HG02798 (cell line): Measurements from ENCODE around the gene NUDT8.
"Not testable (repeated sequence)": the region's sequence is repeated elsewhere in the genome, so short reads cannot be mapped to it uniquely, and the experiment has no call there.

Experiments
- ATAC-seq: cut with Tn5 transposase; IDR thresholded peaks from one replicate; pipeline ENCODE4 v1.9.1; 2021; ENCODE audit warnings: mild to moderate bottlenecking; ENCODE audit not compliant: unreplicated experiment, poor library complexity

The NUDT8 gene

GRCh38 chr11:67599149-67599548 is 30.6 kb downstream of the NUDT8 start:
- no peak for ATAC-seq

- ATAC-seq, result not testable (repeated sequence)
Observed at GRCh38 chr11:67597963-67598362, 31.8 kb downstream of the NUDT8 start.

- not testable (repeated sequence) for ATAC-seq
Observed at GRCh38 chr11:67597458-67597857, 32.3 kb downstream of the NUDT8 start.

GRCh38 chr11:67596753-67597300 is 32.9 kb downstream of the NUDT8 start:
- ATAC-seq, result no peak

- ATAC-seq, result no peak
Observed at GRCh38 chr11:67594480-67594879, 35.3 kb downstream of the NUDT8 start.

GRCh38 chr11:67593565-67593905 is 36.2 kb downstream of the NUDT8 start:
- ATAC-seq, result no peak

- no peak for ATAC-seq
Observed at GRCh38 chr11:67592880-67593564, 36.7 kb downstream of the NUDT8 start.

GRCh38 chr11:67588899-67589415 is 40.8 kb downstream of the NUDT8 start:
- ATAC-seq, result not testable (repeated sequence)

GRCh38 chr11:67588136-67588503 is 41.6 kb downstream of the NUDT8 start:
- peak; percentile 12 for ATAC-seq

- no peak for ATAC-seq
Observed at GRCh38 chr11:67586568-67587250, 43.0 kb downstream of the NUDT8 start.

- ATAC-seq, result no peak
Observed at GRCh38 chr11:67585911-67586310, 43.8 kb downstream of the NUDT8 start.

GRCh38 chr11:67584881-67585873 is 44.6 kb downstream of the NUDT8 start:
- no peak for ATAC-seq

- peak; percentile 3 for ATAC-seq
Observed at GRCh38 chr11:67584205-67584880, 45.4 kb downstream of the NUDT8 start.

GRCh38 chr11:67583247-67584204 is 46.2 kb downstream of the NUDT8 start, which contains the start of gene GSTP1:
TSS of gene GSTP1 (plus strand) at chr11:67583812. CDS start at chr11:67583844, 32 bp downstream.
- ATAC-seq, result peak; percentile 70

- ATAC-seq, result no peak
Observed at GRCh38 chr11:67582011-67582410, 47.7 kb downstream of the NUDT8 start.

- no peak for ATAC-seq
Observed at GRCh38 chr11:67581469-67581868, 48.3 kb downstream of the NUDT8 start.

- ATAC-seq, result no peak
Observed at GRCh38 chr11:67577951-67578350, 51.8 kb downstream of the NUDT8 start.
